ENCODE results near the gene RPP25L. TPM values are rescaled to one million over a fixed set of nuclear protein-coding genes. Genes with fewer than 3 reads are reported as not detected.

Gene RPP25L
- total and polyA plus RNA-seq, 4 donors, result 6.0 to 17.3 (median 13.0) TPM

GRCh38 chr9:34592895-34593601, 18.8 kb downstream of the RPP25L start:
- peak; percentile 80 to 93 for DNase-seq
- no peaks in the 10 kb centered on the region for H3K4me1 ChIP-seq (ENCODE audit: control insufficient read depth in 1 of 2, insufficient read depth in 2 of 2, low read length in 2 of 2)

GRCh38 chr9:34591917-34592866, 19.7 kb downstream of the RPP25L start:
- no peak overlapping the region for H3K27ac ChIP-seq (ENCODE audit: low read depth in 1 of 2, low read length in 2 of 2)
- DNase-seq (no peak), ATAC-seq (ENCODE audit: low FRiP score) (no peak)
- no peaks in the 10 kb centered on the region for H3K4me1 ChIP-seq (ENCODE audit: control insufficient read depth in 1 of 2, insufficient read depth in 2 of 2, low read length in 2 of 2)
- 38 to 42% methylated on average over 16 of the region's 16 CpGs for WGBS, 2 donors
- no peaks in the 10 kb centered on the region for H3K9me3 ChIP-seq (ENCODE audit: control insufficient read depth, low read length)
- intact Hi-C loops (cut with DNase I), result loop anchor here (2.0 to 10.0 kb wide), 5 partner anchors 33 to 257 kb away; no protein-coding TSS in a partner anchor
- H3K27me3 ChIP-seq (ENCODE audit: control insufficient read depth in 1 of 2, insufficient read depth in 2 of 2, low read length in 1 of 2), result no peaks in the 10 kb centered on the region
- H3K36me3 ChIP-seq (ENCODE audit: control insufficient read depth in 1 of 2, insufficient read depth in 2 of 2, low read length in 1 of 2), result no peaks in the 10 kb centered on the region
- H3K4me3 ChIP-seq (ENCODE audit: low read length in 2 of 2), result no peak overlapping the region

More at GRCh38 chr9:34592895-34593601, 18.8 kb downstream of the RPP25L start:
- Histone ChIP-seq H3K4me3 (ENCODE audit: low read length in 2 of 2) (no peak overlapping the region), H3K27ac (ENCODE audit: low read depth in 1 of 2, low read length in 2 of 2) (no peak overlapping the region), H3K9me3 (ENCODE audit: control insufficient read depth, low read length) (no peaks in the 10 kb centered on the region), H3K27me3 (ENCODE audit: control insufficient read depth in 1 of 2, insufficient read depth in 2 of 2, low read length in 1 of 2) (no peaks in the 10 kb centered on the region), H3K36me3 (ENCODE audit: control insufficient read depth in 1 of 2, insufficient read depth in 2 of 2, low read length in 1 of 2) (no peaks in the 10 kb centered on the region)
- peak; percentile 77 for ATAC-seq (ENCODE audit: low FRiP score)
- 2 to 3% methylated on average over 23 to 26 of the region's 26 CpGs for WGBS, 2 donors
- intact Hi-C loops (cut with DNase I), result loop anchor here in 1 of 2 donors (5.0 to 10.0 kb wide), 2 partner anchors 191 to 258 kb away; no protein-coding TSS in a partner anchor

- WGBS, 2 donors, result 1 to 3% methylated on average over 55 to 60 of the region's 60 CpGs
- Histone ChIP-seq H3K4me1 (ENCODE audit: control insufficient read depth in 1 of 2, insufficient read depth in 2 of 2, low read length in 2 of 2) (no peaks in the 10 kb centered on the region), H3K9me3 (ENCODE audit: control insufficient read depth, low read length) (no peaks in the 10 kb centered on the region), H3K36me3 (ENCODE audit: control insufficient read depth in 1 of 2, insufficient read depth in 2 of 2, low read length in 1 of 2) (no peaks in the 10 kb centered on the region), H3K4me3 (ENCODE audit: low read length in 2 of 2) (peak overlapping the region in 1 of 2 donors; percentile 19), H3K27me3 (ENCODE audit: control insufficient read depth in 1 of 2, insufficient read depth in 2 of 2, low read length in 1 of 2) (no peaks in the 10 kb centered on the region), H3K27ac (ENCODE audit: low read depth in 1 of 2, low read length in 2 of 2) (no peak overlapping the region)
- intact Hi-C loops (cut with DNase I), result loop anchor here (2.0 to 10.0 kb wide), 5 partner anchors 33 to 257 kb away; no protein-coding TSS in a partner anchor
- DNase-seq, result peak; percentile 90 to 97
- peak; percentile 89 for ATAC-seq (ENCODE audit: low FRiP score)
These were observed 20.5 kb downstream of the RPP25L start for GRCh38 chr9:34591248-34591916.

DNA sequence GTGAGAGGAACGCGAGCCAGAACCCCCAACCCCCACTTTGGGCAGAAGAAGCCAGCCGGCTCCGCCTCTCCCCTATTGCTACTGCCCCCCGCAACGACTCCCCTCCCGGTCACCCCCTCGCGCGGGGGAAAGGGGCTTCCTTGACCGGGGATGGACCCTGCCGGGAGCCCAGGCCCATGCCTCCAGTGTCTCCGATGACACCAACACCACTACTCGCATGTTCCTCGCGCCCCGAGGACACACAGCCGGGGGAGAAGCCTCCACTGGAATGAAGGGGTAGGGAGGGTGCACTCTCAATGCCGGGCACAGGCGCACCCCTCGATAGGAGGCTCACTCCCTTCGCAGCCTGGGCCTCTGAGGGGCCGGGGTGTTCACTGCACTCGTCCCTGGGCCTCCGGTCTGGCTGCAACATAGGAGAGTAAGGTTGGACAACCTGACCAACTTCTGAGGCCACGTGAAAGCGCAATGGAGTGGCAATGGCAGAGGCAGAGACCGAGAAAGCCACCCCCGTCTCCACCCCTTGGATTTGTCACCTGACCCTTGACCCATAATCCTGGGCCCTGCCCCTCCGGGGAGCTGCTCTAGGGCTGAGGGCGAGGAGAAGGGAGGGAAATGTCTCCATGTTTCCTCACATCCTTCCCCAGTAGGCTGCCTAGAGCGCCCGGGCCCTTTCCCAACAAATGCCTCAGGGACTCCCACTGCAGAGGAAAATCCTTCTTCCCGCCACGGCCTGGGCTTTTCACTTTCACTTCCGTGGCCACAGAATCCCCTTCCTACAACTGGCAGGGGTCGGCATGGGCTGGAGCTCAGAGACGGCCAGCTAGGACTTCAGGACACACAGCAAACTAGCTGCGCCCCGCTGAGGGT, 21.3 kb downstream of the RPP25L start:
- intact Hi-C loops (cut with DNase I), result loop anchor here (2.0 to 10.0 kb wide), 5 partner anchors 32 to 256 kb away; no protein-coding TSS in a partner anchor
- Histone ChIP-seq H3K27ac (ENCODE audit: low read depth in 1 of 2, low read length in 2 of 2) (no peak overlapping the region), H3K4me3 (ENCODE audit: low read length in 2 of 2) (peak overlapping the region in 1 of 2 donors; percentile 19), H3K9me3 (ENCODE audit: control insufficient read depth, low read length) (no peaks in the 10 kb centered on the region), H3K27me3 (ENCODE audit: control insufficient read depth in 1 of 2, insufficient read depth in 2 of 2, low read length in 1 of 2) (no peaks in the 10 kb centered on the region), H3K4me1 (ENCODE audit: control insufficient read depth in 1 of 2, insufficient read depth in 2 of 2, low read length in 2 of 2) (no peaks in the 10 kb centered on the region), H3K36me3 (ENCODE audit: control insufficient read depth in 1 of 2, insufficient read depth in 2 of 2, low read length in 1 of 2) (no peaks in the 10 kb centered on the region)
- 22% methylated on average over 35 to 40 of the region's 40 CpGs for WGBS, 2 donors
- ATAC-seq (ENCODE audit: low FRiP score) (peak; percentile 15), DNase-seq (peak; percentile 59 to 81)

- Histone ChIP-seq H3K9me3 (ENCODE audit: control insufficient read depth, low read length) (no peaks in the 10 kb centered on the region), H3K4me1 (ENCODE audit: control insufficient read depth in 1 of 2, insufficient read depth in 2 of 2, low read length in 2 of 2) (no peaks in the 10 kb centered on the region), H3K27ac (ENCODE audit: low read depth in 1 of 2, low read length in 2 of 2) (no peak within 1 kb of the TSS), H3K36me3 (ENCODE audit: control insufficient read depth in 1 of 2, insufficient read depth in 2 of 2, low read length in 1 of 2) (no peaks in the 10 kb centered on the region), H3K4me3 (ENCODE audit: low read length in 2 of 2) (peak within 1 kb of the TSS; percentile 38 to 48), H3K27me3 (ENCODE audit: control insufficient read depth in 1 of 2, insufficient read depth in 2 of 2, low read length in 1 of 2) (no peaks in the 10 kb centered on the region)
- ATAC-seq (ENCODE audit: low FRiP score), result peak; percentile 28
- peak in 1 of 2 donors; percentile 86 for DNase-seq
- intact Hi-C loops (cut with DNase I), result loop anchor here (2.0 to 10.0 kb wide), 5 partner anchors 31 to 255 kb away; no protein-coding TSS in a partner anchor
- 1% methylated on average over 36 to 104 of the region's 104 CpGs for WGBS, 2 donors
These were observed 22.1 kb downstream of the RPP25L start, which contains the start of gene CNTFR for GRCh38 chr9:34589636-34590380. TSS of gene CNTFR (minus strand) at chr9:34589724. CDS start at chr9:34568981, 20,743 bp downstream.

- no peaks in the 10 kb centered on the region for H3K4me1 ChIP-seq (ENCODE audit: control insufficient read depth in 1 of 2, insufficient read depth in 2 of 2, low read length in 2 of 2)
- H3K36me3 ChIP-seq (ENCODE audit: control insufficient read depth in 1 of 2, insufficient read depth in 2 of 2, low read length in 1 of 2), result no peaks in the 10 kb centered on the region
- peak in 1 of 2 donors; percentile 79 for DNase-seq
- ATAC-seq (ENCODE audit: low FRiP score), result no peak
- 1% methylated on average over 56 to 86 of the region's 86 CpGs for WGBS, 2 donors
- H3K9me3 ChIP-seq (ENCODE audit: control insufficient read depth, low read length), result no peaks in the 10 kb centered on the region
- intact Hi-C loops (cut with DNase I), result no loop called here
- no peak overlapping the region for H3K27ac ChIP-seq (ENCODE audit: low read depth in 1 of 2, low read length in 2 of 2)
- H3K4me3 ChIP-seq (ENCODE audit: low read length in 2 of 2), result peak overlapping the region; percentile 38 to 48
- H3K27me3 ChIP-seq (ENCODE audit: control insufficient read depth in 1 of 2, insufficient read depth in 2 of 2, low read length in 1 of 2), result no peaks in the 10 kb centered on the region
These were observed 22.9 kb downstream of the RPP25L start for GRCh38 chr9:34588671-34589635.

Measured in aorta (tissue), 5 donors.